Caco-2 (cell line): ENCODE results near the gene PITPNM3. TPM values are rescaled to one million over a fixed set of nuclear protein-coding genes. Genes with fewer than 3 reads are reported as not detected.

Source experiments
- BruUV-seq: library from RNA; stranded (reverse); fragments of 400-500 nt; replicated peaks from 2 replicates; lab custom pipeline; 2021; lab: Mats Ljungman, UMichigan
- CTCF ChIA-PET: fragments of 300-600 bp; sonication (Branson Sonifier 250); formaldehyde crosslinking; loops from one replicate; lab custom pipeline; 2022; ENCODE audit warnings: antibody characterized with exemption; lab: Charles Lee
- POLR2A ChIA-PET: fragments of 300-600 bp; sonication (Branson Sonifier 250); formaldehyde crosslinking; loops from one replicate; lab custom pipeline; 2022; ENCODE audit warnings: antibody characterized with exemption; lab: Charles Lee
- DNase-seq, 2 experiments: peaks; one replicate each; pipeline versions ENCODE4 v3.0.0 to v3.0.0-alpha.2; 2020 to 2022
- H3K27me3 ChIP-seq: replicated peaks from 2 replicates; pipeline ENCODE4 v1.6.0; 2011; ENCODE audit warnings: low read length; ENCODE audit not compliant: control insufficient read depth, insufficient read depth
- H3K36me3 ChIP-seq: 2 replicates; pipeline ENCODE4 v1.5.1; 2011; ENCODE audit warnings: low read length; ENCODE audit not compliant: control insufficient read depth, insufficient read depth
- H3K4me1 ChIP-seq: fragments of 250-450 bp; sonication (Bioruptor Pico); 2 replicates; pipeline ENCODE4 v1.5.1; 2020; ENCODE audit warnings: mild to moderate bottlenecking
- H3K4me3 ChIP-seq: 2 replicates; pipeline ENCODE4 v1.5.1; 2011; ENCODE audit warnings: low read depth, mild to moderate bottlenecking, control low read depth, low read length
- H3K9me3 ChIP-seq: fragments of 250-450 bp; sonication (Bioruptor Pico); 2 replicates; pipeline ENCODE4 v1.5.1; 2020; ENCODE audit warnings: mild to moderate bottlenecking, moderate library complexity
- H3K27ac Mint-ChIP-seq: one replicate; pipeline ENCODE4 v1.8.0; 2022; ENCODE audit warnings: mixed read lengths; ENCODE audit not compliant: unreplicated experiment
- H3K27me3 Mint-ChIP-seq: one replicate; pipeline ENCODE4 v1.8.0; 2022; ENCODE audit warnings: mixed read lengths; ENCODE audit not compliant: insufficient read depth, unreplicated experiment
- H3K36me3 Mint-ChIP-seq: one replicate; pipeline ENCODE4 v1.8.0; 2022; ENCODE audit warnings: mild to moderate bottlenecking, mixed read lengths; ENCODE audit not compliant: insufficient read depth, unreplicated experiment
- H3K4me1 Mint-ChIP-seq: one replicate; pipeline ENCODE4 v1.8.0; 2022; ENCODE audit warnings: low read depth, mixed read lengths; ENCODE audit not compliant: unreplicated experiment
- H3K4me3 Mint-ChIP-seq: one replicate; pipeline ENCODE4 v1.8.0; 2022; ENCODE audit warnings: mild to moderate bottlenecking, moderate library complexity, mixed read lengths; ENCODE audit not compliant: unreplicated experiment
- H3K9me3 Mint-ChIP-seq: one replicate; pipeline ENCODE4 v1.8.0; 2022; ENCODE audit warnings: mixed read lengths; ENCODE audit not compliant: unreplicated experiment
- CTCF ChIP-seq, 2 experiments: fragments of 200-600 bp in 1 of 2; IDR thresholded peaks; 1 replicate in 1 of 2; 2 replicates in 1 of 2; pipeline versions ENCODE4 v1.5.1 to v1.8.0; 2011 to 2022; ENCODE audit warnings: antibody characterized with exemption in 1 of 2, control low read depth in 1 of 2, inconsistent platforms in 1 of 2, low read depth in 1 of 2, low read length in 1 of 2, mild to moderate bottlenecking in 1 of 2, moderate library complexity in 1 of 2; ENCODE audit not compliant: insufficient read depth in 1 of 2, severe bottlenecking in 1 of 2, unreplicated experiment in 1 of 2
- intact Hi-C: fragments of 100-400 bp; cut with micrococcal nuclease; formaldehyde crosslinking; loops from one replicate; pipeline ENCODE4 v1.10.0; 2022; ENCODE audit not compliant: unreplicated experiment
- total RNA-seq: library from RNA; stranded (reverse); gene quantifications from 2 replicates; pipeline ENCODE4 v1.2.3, GENCODE V29; 2022

PITPNM3 gene
- total RNA-seq, 1 experiment from 2014 or later, result 0.50 TPM

- H3K4me1 ChIP-seq, result no peaks in the 10 kb centered on the region
- intact Hi-C loops, result no loop called here
- no peaks in the 10 kb centered on the region for H3K36me3 Mint-ChIP-seq
- ChIA-PET CTCF (no interaction called here), POLR2A (no interaction called here)
- H3K27ac Mint-ChIP-seq, result no peak overlapping the region
- no peak overlapping the region for H3K4me3 Mint-ChIP-seq
- H3K36me3 ChIP-seq, result no peaks in the 10 kb centered on the region
- no peak overlapping the region for H3K4me3 ChIP-seq
- TF ChIP-seq CTCF (IDR thresholded peaks at IDR 0.05; ENCODE audit: insufficient read depth in 1 of 2, low read depth in 1 of 2, low read length in 1 of 2, severe bottlenecking in 1 of 2, unreplicated experiment in 1 of 2), result no peak
- no TSS peak for BruUV-seq
- no peaks in the 10 kb centered on the region for H3K27me3 ChIP-seq
- no peaks in the 10 kb centered on the region for H3K9me3 ChIP-seq
- H3K4me1 Mint-ChIP-seq, result no peaks in the 10 kb centered on the region
- H3K27me3 Mint-ChIP-seq, result no peaks in the 10 kb centered on the region
- no peaks in the 10 kb centered on the region for H3K9me3 Mint-ChIP-seq
- no peak for DNase-seq
Measured at GRCh38 chr17:6505425-6506142, 50.8 kb downstream of the PITPNM3 start.

DNA sequence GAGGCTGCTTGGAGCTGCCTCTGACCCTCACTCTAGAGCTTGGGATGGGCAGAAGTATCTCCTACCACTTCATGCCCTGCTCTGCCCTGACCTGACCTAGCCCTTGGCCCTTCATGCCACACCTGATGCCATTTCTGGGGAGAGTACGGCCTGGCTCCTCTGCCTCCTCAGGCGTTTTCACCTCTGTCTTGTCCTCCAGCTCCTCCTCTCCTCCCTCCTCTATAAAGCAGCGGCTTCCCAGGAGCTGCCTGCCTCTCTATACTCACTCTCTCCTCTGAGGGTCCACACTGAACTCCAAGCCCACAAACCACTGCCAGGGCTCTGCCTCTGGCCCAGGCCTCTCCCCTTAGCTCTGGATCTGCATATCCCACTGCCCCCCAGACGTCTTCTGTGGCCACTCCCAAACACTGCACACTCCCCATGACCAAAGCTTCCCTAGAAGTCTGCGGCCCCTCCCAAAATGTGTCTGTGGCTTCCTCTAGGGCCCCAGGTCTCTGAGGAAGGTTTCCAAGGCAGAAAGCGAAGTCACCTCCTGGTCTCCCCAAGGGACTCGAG, 52.6 kb downstream of the PITPNM3 start:
- Mint-ChIP-seq H3K4me1 (no peaks in the 10 kb centered on the region), H3K9me3 (no peaks in the 10 kb centered on the region), H3K27ac (no peak overlapping the region), H3K4me3 (no peak overlapping the region), H3K27me3 (no peaks in the 10 kb centered on the region), H3K36me3 (no peaks in the 10 kb centered on the region)
- H3K36me3 ChIP-seq, result no peaks in the 10 kb centered on the region
- CTCF ChIA-PET, result no interaction called here
- POLR2A ChIA-PET, result no interaction called here
- H3K9me3 ChIP-seq, result no peaks in the 10 kb centered on the region
- no TSS peak for BruUV-seq
- no peak for DNase-seq
- H3K27me3 ChIP-seq, result no peaks in the 10 kb centered on the region
- H3K4me3 ChIP-seq, result no peak overlapping the region
- H3K4me1 ChIP-seq, result no peaks in the 10 kb centered on the region
- intact Hi-C loops, result no loop called here
- TF ChIP-seq CTCF (IDR thresholded peaks at IDR 0.05; ENCODE audit: insufficient read depth in 1 of 2, low read depth in 1 of 2, low read length in 1 of 2, severe bottlenecking in 1 of 2, unreplicated experiment in 1 of 2), result no peak

GRCh38 chr17:6502871-6503509, 53.4 kb downstream of the PITPNM3 start:
- Histone ChIP-seq H3K27me3 (no peaks in the 10 kb centered on the region), H3K9me3 (no peaks in the 10 kb centered on the region), H3K4me3 (no peak overlapping the region), H3K4me1 (no peaks in the 10 kb centered on the region), H3K36me3 (no peaks in the 10 kb centered on the region)
- CTCF ChIA-PET, result no interaction called here
- Mint-ChIP-seq H3K9me3 (no peaks in the 10 kb centered on the region), H3K27ac (no peak overlapping the region), H3K27me3 (no peaks in the 10 kb centered on the region), H3K4me1 (no peaks in the 10 kb centered on the region), H3K4me3 (no peak overlapping the region), H3K36me3 (no peaks in the 10 kb centered on the region)
- DNase-seq, result no peak
- TF ChIP-seq CTCF (IDR thresholded peaks at IDR 0.05; ENCODE audit: insufficient read depth in 1 of 2, low read depth in 1 of 2, low read length in 1 of 2, severe bottlenecking in 1 of 2, unreplicated experiment in 1 of 2), result no peak
- POLR2A ChIA-PET, result no interaction called here
- no TSS peak for BruUV-seq
- intact Hi-C loops, result no loop called here
